ENCODE results near the gene PIP4K2A.
"Not testable (repeated sequence)": the region's sequence is repeated elsewhere in the genome, so short reads cannot be mapped to it uniquely, and the experiment has no call there.

PIP4K2A gene

GRCh38 chr10:22720667-22721066 is 6.3 kb upstream of the PIP4K2A start:
- no peak for DNase-seq

- DNase-seq, result no peak
Measured at GRCh38 chr10:22719406-22720042, 5.1 kb upstream of the PIP4K2A start.

DNA sequence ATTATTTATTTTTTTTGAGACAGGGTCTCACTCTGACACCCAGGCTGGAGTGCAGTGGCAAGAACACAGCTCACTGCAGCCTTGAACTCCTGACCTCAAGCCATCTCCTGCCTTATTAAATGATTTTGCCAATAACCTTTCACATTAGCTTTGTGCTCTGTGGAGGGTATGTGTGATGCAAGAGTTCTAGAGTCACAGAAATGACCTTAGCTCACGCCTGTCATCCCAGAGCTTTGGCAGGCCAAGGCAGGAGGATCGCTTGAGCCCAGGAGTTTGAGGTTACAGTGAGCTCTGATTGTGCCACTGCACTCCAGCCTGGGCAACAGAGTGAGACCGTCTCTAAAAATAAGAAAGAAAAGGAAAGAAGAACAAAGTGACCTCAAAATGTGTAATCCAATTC is 4.3 kb upstream of the PIP4K2A start:
- not testable (repeated sequence) for DNase-seq

- DNase-seq, result no peak
Measured at GRCh38 chr10:22717728-22718127, 3.4 kb upstream of the PIP4K2A start.

GRCh38 chr10:22716943-22717342 is 2.6 kb upstream of the PIP4K2A start:
- no peak for DNase-seq

DNA sequence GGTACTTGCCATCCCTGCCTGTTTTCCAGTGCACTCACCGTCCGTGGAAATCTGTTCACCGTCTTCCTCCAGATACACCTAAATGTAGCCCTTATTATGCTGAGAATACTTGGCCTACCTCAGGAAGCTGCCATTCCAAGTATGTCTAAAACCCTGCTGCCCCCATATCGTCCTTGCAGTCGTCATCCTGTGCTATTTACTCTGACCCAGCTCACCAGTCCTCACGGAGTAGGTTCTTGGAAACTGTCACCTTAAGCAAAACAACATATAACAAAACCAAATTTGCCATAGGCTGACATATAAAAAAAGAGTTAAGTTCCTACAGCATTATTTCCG is 880 bp upstream of the PIP4K2A start:
- no peak for DNase-seq

DNA sequence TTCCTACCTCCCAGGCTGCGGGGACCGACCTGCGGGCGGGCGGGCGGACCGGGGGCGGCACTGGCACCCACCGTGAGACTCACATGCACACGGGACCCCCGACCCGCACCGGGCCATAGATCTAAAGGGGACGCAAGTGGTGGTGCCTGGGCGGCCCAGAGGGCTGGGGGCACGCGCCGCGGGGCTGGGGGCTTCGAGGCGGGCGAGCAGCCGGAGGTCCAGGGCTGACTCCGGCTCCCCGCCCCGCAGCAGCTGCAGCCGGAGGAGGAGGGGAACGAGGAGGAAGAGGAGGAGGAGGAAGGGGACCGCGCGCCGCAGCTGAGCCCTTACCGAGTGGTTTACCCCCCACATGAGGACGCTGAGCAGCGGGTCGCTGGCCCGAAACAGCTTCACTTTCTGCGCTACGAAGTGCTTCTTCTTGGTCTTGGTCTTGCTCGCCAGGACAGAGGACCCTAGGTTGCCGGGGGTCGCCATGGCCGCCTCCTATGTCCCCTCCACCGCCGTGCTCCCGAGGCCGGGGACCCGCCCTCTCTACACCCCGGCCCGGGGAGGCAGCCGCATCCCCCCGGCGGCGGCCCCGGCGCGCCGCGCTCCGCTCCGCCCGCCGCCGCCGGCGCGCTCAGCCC is 412 bp downstream of the PIP4K2A start:
- DNase-seq, result peak; percentile 82

DNA sequence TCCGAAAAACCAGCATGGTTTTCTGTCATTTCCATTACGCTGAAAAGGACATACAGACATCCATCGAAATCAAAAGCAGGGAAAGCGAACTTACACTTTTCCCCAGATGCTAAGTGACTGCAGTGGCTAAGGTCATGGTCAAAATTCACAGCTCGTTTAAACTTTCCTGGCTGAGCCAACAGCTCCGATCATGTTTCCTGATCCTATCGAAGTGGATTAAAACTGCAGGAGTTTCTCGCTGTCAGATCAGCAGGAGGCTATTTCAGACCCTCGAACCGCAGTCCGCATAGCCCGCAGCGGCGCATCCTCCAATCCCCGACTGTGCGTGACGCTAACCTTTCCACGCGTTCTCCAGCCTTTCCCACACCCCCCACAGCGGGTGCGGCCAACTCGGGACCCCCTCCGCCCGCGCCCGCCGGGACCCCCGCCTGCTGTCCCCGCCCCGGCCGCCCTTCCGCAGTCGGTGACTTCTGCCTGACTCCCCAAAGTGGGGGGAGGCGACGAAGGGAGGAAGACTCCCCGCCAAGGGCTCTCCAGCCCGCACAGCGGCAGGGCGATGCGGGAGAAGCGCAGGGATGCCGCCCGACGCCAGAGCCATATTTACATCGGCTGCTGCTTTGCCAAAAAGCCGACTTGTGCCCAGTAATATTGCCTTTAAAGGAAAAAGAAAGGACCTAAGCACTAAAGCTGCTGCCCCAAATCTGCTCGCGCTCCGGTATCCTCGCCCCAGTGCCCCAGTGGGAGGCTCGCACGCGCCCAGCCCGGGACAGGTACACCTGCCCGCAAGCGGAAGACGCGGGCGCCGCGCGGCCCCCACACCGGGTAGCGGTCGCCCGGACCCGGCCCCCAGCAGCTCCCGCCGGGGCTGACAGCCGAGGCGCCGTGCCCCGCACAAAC is 1.2 kb downstream of the PIP4K2A start:
- peak; percentile 71 for DNase-seq

DNA sequence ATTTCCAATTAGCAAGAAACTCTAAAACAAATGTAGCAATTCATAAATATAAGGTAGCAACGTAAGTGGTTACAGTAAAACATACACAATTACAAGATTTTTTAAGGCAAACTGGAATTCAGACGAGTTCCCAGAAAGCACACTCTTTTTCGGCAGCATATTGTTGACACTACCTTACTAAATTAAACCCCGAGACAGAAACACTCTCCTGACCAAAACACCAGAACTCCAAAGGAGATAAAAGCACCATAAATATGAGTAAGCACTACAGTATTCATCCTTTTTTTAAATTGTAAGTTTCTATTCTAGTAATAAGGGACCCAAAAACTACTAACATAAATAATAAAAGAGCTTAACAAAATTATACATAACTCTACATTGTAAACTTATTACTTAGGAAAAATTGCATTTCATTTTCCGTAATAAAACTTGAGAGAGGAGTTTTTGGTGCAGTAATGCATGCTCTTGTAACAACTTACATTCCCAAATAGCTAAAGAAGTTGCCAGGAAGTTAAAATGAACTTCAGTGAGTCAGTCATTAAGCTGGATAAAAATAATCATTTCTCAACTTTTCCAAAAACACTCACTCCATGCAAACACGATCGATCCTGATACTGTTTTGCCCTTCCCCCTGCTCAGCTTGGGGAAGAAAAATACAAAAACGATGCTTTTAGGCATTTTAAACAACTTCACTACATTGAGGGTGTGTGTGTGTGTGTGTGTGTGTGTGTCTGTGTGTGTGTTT is 2.0 kb downstream of the PIP4K2A start:
- no peak for DNase-seq

GRCh38 chr10:22711373-22711772 is 3.0 kb downstream of the PIP4K2A start:
- no peak for DNase-seq

GRCh38 chr10:22710139-22710745 is 4.1 kb downstream of the PIP4K2A start:
- no peak for DNase-seq

DNA sequence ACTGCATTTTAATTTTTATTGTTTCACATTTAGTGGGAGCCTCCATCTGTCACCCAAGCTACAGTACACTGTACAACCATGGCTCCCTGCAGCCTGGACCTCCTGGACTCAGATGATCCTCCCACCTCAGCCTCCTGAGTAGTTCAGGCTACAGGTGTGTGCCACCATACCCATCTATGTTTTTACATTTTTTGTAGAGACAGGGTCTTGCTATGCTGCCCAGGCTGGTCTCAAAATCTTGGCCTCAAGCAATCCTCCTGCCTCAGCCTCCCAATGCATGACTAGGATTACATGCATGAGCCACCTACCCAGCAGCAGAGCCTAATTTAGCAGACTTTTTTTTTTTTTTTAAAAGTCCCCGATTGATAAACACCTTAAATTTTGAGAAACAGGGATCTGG is 5.6 kb downstream of the PIP4K2A start:
- no peak for DNase-seq

GRCh38 chr10:22705527-22705926 is 8.9 kb downstream of the PIP4K2A start:
- DNase-seq, result no peak

DNA sequence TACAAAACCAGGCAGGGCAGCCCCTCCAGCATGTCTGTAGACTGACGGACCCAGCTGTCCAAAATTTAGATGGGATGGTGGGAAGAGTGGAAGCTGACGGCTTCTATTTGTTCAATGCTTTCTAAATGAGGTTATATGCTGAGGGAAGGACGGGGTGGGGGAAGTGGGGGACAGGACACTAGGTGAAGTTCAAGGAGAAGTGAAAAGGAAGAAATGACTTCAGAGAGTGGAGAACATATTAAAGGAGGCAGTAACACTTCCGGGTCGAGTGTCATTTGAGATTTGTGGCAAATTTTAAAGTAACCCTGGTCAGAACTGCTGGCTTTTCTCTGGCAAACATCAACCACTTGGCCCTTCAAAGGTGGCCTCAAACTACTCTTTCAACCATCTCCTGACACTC is 9.4 kb downstream of the PIP4K2A start:
- no peak for DNase-seq

- no peak for DNase-seq
Measured at GRCh38 chr10:22704471-22704911, 9.9 kb downstream of the PIP4K2A start.

GRCh38 chr10:22702348-22702747 is 12.0 kb downstream of the PIP4K2A start:
- DNase-seq, result no peak

GRCh38 chr10:22701132-22701826 is 13.1 kb downstream of the PIP4K2A start:
- DNase-seq, result no peak

DNA sequence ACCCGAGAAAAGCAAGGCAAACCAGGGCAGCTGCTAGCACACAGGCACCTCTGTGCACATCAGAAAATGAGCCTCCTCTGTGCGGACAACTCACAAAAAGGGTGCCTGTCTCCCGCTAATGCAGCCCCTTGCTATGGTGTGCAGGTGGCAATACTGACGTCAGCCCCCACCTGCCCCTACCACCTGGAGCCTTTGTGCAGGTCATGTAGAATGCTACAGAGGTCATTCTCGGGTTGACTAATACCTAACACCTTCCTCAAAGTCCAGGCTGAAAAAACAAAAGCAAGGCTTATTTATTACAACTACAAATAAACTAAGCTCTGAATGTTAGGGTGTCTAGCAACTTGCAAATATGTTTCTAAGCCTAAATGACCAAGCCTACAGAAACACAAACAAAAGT is 13.9 kb downstream of the PIP4K2A start:
- no peak for DNase-seq

- DNase-seq, result no peak
Measured at GRCh38 chr10:22699976-22700375, 14.4 kb downstream of the PIP4K2A start.

DNA sequence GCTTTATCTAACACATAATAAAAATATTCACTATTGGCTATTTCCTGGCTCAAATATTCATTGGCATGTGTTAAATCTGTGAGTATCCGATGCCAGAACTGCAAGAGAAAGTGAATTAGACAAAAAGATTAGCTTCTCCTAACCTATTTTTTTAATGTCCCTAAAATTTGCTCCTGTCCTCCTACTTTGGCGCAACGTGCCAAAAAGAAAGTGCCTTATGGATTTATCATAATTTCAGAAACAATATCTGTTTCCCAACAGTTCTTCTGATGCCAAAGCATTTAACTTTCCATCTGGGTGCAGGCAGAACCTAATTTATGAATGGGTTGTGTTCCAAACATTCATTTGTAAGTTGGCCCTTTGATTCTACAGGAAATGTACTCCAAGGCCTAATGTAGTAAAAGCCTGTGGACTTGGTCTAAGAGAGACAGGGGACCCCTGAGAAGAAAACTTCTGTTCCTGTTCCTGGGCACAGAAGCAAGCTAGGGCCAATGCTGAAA is 15.4 kb downstream of the PIP4K2A start:
- no peak for DNase-seq

- DNase-seq, result no peak
Measured at GRCh38 chr10:22697800-22698199, 16.6 kb downstream of the PIP4K2A start.
